GM19452 (cell line): Measurements from ENCODE around the gene SSU72.
"Not testable (repeated sequence)": the region's sequence is repeated elsewhere in the genome, so short reads cannot be mapped to it uniquely, and the experiment has no call there.

Experiments
- ATAC-seq: cut with Tn5 transposase; IDR thresholded peaks from one replicate; pipeline ENCODE4 v1.9.1; 2021; ENCODE audit not compliant: unreplicated experiment

Gene SSU72

GRCh38 chr1:1561801-1562470 is 12.7 kb downstream of the SSU72 start:
- no peak for ATAC-seq

DNA sequence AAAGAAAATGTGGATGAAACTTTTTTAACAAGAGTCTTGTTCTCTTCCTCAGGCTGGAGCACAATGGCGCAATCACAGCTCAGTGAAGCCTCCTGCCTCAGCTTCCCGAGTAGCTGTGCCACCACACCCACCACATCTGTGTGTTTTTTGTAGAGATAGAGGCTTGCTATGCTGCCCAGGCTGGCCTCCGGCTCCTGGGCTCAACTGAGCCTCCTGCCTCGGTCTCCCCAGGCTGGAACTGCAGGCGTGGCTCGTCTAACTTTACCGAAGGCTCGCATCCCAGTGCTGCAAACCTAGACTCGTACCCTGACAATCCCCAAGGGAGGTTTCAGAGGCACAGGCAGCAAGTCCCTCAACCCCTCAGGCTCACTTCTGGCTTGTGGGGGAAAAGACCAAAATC is 14.5 kb downstream of the SSU72 start:
- ATAC-seq, result no peak

GRCh38 chr1:1559066-1559465 is 15.6 kb downstream of the SSU72 start:
- no peak for ATAC-seq

DNA sequence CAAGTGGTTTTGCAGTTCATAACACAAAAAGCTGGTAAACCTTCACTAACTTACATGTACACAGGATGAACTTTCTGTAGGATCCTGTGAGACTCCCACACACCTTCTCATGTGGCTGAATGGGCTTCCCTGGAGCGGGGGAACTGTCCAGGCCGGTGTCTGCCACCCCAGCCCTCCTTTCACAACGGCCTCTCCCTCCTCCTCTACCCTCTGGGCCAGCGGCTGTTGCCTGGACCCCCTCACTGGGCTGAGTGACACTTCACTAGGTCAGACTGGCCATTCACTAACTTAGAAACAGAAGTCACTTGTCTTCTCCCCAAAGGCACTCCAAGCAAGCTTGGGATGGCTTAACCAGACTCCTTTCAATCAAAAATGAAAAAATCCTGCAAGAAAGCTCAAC is 16.1 kb downstream of the SSU72 start:
- ATAC-seq, result no peak

GRCh38 chr1:1557688-1558087 is 17.0 kb downstream of the SSU72 start:
- not testable (repeated sequence) for ATAC-seq

- not testable (repeated sequence) for ATAC-seq
Measured at GRCh38 chr1:1556961-1557360, 17.7 kb downstream of the SSU72 start.

- ATAC-seq, result no peak
Measured at GRCh38 chr1:1556505-1556904, 18.2 kb downstream of the SSU72 start.

- no peak for ATAC-seq
Measured at GRCh38 chr1:1554926-1555915, 19.4 kb downstream of the SSU72 start.

- ATAC-seq, result no peak
Measured at GRCh38 chr1:1554550-1554925, 20.1 kb downstream of the SSU72 start.

DNA sequence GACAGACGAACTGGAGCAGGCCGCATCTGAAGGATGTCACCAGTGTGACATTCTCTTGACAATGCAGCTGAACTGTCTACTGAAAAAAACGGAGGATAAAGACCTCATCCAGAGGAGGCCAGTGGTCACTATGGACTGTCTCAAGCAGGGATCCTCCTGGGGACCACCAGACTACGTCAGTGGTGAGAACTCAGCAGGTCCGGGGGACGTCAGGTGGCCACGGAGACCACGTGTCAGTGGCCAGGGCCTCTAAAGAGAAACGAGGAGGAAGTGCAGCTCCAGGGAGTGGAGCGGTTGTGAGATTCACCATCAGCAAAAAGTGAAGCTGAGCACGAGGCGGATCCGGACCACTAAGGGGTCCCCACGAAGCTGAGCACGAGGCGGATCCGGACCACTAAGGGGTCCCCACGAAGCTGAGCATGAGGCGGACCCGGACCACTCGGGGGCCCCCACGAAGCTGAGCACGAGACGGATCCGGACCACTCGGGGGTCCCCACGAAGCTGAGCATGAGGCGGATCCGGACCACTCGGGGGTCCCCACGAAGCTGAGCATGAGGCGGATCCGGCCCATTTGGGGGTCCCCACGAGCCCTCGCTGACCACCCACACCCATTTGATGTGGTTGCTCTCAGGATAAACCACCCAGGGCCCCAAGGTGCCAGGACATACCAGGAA is 20.7 kb downstream of the SSU72 start:
- ATAC-seq, result no peak

DNA sequence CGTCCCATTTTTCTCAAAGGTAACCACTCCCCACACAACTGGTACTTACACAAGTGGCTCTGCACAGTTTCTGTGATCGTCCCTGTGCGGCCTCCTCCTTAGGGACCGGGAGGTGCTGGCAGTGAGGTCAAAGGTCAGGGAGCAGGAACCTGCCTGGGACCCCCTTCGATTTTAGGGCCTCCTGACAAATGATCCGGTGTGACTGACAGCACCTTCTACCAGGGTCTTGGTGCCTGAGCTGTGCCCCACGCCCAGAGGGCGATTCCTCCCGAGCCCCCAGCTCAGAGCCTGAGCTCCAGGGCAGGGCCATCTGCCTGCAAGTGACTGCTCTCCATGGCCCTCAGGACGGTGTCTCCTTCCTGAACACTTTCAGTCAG is 22.4 kb downstream of the SSU72 start:
- ATAC-seq, result no peak

DNA sequence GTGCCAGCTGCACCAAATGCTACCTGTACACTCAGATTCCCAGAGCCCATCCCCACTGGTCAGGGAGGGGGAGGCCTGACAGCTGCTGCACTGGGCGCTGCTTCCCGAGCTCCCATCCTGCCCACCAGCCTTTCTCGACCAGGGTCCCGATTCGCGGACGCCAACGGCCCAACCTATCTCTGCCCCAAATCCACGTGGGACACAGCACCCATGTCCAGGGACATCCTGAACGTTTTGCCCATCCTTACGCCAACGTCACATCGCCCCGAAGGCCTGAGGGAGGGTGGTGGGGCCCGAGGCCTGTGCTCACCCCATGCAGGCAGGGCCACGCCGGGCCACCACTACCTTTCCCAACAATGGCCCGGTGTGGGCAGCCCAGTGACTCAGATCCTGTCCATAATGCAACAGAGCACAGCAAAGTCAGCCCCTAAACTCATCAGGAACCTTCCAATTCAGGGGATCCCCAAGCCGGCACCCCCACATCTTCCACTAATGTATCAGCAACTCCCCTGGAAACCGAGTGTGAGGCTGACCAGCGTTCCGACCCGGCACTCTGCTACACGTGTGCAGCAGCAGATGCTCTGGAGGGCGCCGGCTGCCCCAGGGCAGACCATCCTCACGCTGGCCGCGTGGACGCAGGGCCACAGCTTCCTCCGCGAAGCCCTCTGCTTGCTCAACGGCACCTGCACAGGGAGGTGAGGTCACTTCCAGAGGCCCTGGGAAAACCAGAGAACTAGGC is 23.0 kb downstream of the SSU72 start:
- no peak for ATAC-seq

DNA sequence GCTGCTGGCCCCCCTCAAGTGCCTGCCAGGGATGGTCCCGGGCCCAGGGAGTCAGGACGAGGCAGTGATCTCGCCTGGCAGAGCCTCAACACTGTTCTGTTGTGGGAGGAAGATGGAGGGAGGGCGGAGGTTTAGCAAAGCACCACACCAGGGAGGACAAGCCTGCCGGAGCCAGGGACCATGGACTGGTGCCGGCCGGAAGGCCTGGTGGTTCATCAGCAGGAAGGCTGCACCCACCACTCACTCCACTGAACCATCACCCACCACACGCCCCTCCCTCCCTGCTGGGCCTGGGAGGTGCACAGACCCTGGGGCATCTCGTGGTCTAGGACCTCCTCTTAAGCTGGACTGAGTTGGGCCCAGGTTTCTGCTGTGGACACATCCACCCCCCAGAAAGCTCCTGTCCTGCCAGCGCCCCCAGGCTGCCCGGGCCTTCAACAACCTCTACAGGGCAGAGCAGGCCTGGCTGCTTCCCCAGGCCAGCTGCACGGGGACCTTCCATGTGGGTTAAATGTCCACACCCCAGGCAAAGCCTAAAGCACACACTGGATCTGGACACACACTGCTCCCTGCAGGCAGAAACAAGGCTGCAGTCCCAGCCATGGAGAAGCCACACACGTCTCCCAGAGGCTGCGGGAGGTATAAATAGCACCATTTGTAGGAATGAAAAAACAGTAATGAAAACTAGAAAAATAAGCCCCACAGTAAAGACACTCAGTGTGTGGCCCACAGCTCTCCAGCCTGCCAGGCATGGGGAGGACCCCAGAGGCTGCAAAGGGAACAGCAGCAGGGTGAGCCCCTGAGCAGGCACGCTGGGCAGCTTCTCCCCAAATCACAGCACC is 23.9 kb downstream of the SSU72 start:
- no peak for ATAC-seq

DNA sequence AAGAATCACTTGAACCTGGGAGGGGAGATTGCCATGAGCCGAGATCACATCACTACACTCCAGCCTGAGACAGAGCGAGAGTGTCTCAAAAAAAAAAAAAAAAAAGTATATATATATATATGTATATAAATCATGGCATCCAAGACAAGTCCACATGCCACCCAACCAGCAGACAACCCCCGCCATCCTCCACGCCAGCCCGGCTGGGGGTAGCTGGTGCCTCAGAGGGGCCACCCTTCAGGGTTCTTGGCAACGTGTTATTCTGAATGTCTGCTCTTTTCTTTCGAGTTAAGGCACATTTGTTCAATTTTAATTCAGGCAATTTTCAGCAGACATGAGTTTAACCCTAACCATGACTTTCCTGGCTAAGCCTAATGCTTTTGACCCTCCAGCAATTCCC is 24.6 kb downstream of the SSU72 start:
- no peak for ATAC-seq

- ATAC-seq, result no peak
Measured at GRCh38 chr1:1548591-1548990, 26.1 kb downstream of the SSU72 start.

DNA sequence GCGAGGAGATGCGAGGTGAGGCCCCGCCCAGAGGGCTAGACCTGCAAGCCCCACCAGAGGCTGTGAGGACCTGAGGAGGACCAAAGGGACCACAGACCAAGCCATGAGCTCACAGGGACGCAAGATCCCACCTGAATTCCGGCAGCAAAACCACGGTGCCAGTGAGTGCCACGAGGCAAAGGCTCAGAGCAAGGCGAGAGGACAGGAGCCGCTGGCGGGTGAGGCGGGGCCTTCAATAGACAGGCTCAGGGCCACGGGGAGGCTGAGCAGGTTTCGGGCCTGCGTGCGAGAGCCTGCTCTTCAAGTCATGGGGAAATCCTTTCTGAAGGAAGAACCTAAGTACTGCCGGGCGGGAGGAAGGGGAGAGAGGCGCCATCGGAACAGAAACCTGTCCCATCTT is 27.2 kb downstream of the SSU72 start:
- no peak for ATAC-seq

GRCh38 chr1:1547011-1547410 is 27.7 kb downstream of the SSU72 start:
- no peak for ATAC-seq

DNA sequence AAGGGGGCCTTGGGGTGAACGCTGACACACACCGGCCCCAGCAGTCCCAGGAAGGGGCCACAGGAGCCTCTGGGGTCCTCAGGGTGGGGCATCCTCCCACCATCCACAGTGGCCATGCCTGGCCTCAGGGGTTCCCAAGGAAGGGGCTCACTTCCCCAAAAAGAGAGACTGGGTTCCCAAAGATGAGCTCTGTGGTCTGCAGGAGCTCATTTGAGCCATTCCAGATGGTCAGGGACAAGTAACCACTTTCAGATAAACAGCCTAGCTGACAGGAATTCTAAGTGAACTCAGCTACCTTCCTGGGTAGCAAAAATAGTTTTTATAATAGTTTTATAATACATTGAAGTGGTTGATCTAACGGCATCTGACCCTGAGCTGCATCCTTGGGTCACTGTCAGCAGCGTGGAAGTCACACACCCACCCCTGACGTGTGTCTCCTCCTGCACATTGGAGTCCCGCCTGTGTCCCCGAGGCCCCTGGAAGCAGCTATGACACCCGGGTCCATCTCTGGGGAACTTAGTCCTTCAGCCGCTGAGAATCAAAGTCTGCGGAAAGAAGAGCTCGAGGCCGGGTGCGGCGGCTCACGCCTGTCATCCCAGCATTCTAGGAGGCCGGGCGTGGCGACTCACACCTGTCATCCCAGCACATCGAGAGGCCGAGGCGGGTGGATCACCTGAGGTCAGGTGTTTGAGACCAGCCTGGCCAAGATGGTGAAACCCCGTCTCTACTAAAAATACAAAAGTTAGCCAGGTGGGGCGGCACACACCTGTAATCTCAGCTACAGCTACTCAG is 28.5 kb downstream of the SSU72 start:
- no peak for ATAC-seq

GRCh38 chr1:1544544-1544943 is 30.1 kb downstream of the SSU72 start:
- ATAC-seq, result no peak
